HG02623 (cell line): Measurements from ENCODE around the gene DPEP3.

ENCODE experiments used
- ATAC-seq: cut with Tn5 transposase; IDR thresholded peaks from one replicate; pipeline ENCODE4 v1.9.1; 2021; ENCODE audit warnings: moderate library complexity; ENCODE audit not compliant: unreplicated experiment

DPEP3 gene

DNA sequence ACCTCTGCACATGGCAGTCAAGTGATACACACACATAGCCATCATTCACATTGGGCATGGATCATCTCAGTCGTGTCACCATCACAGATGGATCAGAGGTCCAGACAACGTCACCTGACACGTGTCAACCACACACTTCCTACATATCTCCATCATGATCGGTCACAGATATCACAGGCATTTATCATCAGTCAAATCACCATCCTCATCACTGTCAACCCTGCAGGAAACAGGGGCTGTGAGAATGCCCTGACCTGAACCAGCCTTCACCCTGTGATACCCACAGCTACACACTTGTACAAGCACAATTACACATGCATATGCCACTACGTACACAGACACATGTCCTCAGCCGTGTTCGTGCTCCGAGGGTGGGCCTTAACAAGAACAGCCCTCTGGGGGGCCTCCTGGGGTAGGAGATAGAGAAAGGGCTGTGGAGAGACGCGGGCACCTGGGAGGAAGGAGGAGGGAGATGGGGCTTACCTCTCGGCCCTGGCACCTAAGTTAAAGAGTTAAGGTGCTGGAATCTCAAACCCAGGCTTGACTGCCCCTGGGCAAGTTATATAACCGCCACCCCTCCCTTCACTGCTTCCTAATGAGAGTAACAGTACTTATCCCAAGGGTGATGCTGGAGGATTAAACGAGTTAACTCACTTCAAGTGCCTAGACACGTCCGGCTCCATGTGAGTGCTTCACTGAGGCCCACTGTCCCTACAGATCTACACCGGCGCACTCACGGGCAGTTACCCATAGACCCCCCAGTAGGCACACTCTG lies 12.9 kb downstream of the DPEP3 start:
- no peak for ATAC-seq

DNA sequence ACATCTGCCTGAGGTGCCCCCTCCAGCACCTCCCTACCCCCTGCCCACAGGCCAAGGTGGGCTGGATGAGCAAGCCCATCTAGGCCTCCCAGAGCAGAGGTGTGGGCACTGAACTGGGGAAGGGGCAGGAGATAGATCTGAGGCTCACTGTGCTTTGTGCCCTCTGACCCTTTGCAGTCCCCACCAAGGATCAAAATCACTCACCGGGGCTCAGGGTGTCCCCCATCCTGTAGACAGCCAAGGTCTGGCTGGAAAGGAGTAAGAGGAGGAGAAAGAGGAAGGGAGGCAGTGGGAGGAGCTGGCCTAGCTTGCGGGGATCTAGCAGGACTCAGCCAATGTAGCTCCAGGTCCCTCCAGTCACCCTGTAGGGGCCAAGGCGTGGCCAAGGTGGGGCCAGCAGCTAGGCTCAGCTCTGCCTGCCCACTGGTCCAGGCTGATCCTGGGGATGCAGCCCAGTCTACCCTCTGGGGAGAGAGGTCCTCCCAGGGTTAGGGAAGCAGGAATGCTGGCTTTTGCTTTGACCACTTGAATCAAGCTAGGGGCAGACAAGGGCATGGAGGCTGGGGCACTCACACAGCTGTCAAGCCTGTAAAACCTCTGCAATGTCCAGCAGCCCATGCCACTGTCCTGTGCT lies 13.6 kb downstream of the DPEP3 start:
- no peak for ATAC-seq

DNA sequence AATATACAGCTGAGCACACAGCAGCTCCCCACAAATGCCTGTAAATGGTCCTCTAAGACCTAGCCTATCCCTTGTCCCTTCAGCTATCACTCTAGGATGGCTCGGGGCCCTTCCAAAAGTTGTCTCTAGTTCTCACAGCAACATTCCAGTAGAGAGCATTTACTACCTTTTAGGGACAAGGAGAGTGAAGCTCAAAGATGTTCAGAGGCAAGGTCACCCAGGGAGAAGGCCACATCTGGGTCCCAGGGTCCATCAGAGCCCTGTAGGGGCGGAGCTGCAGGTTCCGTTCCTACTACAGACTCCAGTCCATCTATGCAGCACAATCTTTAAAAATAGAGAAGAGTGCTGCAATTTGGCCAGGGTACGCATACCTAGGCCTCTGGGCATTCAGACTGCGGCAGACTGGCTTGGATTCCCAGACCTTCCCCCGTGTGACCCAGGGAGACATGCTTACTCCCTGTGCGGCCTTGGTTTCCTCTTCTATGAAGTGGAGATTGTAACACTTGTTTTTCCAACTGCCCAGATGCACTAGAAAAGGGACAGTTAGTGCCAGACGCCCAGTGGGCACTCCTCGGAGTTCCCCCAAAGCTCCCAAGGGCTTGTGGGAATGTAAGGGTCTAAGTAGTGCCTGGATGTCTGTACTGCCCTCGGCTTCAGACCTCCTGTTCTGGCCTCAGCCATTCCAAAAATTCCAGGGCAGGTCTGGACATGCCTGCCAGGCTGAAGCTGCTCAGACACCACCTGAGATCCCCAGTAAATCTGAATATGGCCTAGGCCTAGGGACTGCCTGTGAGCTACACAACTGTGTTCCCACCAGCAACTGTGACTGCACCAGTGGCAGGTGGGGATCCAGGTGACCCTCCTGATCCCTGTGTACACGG lies 14.4 kb downstream of the DPEP3 start:
- no peak for ATAC-seq

DNA sequence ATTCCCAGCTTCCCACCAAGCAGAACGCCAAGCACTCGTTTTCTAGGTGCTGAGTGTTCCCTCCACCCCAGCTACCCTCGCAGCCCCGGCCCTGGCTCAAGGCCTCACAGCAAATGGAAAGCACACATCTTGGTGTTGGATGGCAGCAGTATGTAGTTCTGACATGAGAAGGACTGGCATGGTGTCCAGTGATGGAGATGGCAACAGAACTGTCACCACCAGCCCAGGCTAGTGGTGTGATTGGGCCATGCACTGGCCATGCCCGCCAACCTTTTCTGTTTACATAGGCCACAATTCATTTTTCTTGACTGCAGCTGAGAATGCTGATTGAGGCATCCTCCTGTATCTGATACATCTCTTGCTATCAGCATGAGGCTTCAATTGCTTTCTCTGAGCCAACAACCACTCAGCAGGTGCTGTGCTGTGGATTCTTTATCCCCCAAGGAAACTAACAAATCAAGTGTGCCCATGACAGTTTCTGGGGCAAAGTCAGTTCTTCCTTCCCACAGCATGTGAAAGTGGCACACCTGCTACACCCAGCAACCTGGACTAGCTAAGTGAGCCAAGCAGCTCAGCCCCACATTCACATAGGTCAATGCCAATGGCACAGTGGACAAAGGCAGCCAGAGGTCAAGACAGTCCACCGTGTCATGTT lies 15.7 kb downstream of the DPEP3 start:
- ATAC-seq, result no peak

DNA sequence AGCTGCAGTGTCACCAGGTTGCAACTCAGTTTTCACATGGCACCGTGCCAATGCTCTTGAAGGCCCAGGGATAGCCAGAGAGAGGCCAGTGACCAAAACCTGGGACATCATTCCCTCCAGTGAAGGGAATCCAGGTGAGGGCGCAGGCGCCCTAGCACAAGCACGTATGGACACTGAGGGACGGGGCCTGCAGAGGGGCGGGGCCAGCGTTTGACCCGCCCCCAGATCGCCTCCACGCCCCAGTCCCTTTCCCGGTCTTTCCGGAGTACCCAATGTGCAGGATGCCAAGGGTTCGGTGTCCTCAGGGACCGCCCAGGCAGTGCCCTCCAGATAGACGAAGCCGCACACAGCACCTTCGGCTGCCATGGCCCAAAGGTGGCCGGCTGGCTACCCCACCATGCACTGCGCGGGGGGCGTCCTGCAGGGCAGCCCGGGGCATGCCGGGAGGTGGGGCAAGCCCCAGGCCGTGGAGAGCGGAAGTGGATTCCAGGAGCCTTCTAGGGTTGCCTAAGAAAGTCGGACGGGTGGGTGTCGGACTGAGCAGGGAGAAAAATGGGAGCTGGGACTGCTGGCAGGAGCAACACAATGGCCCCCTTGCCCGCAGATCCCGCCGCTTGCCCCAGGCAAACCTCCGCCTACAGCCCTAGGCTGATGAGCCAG lies 16.5 kb downstream of the DPEP3 start:
- no peak for ATAC-seq

DNA sequence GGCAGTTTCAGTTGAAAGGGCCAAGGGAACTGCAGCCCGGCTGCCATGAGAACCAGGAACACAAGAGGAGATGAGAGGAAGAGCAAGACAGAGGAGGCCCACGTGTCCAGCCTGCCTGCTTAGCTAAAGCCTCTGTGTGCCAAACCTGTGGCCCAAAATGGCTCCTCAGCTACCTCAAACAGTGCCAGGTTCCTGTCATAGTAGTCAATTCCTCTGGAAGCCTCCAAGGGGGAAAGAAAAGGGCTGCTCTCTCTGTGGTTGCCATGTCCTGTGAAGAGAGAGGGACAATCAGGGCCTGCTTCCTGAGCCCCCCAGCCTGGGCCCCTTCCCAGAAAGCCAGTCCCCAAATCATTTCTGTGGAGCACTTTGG lies 17.0 kb downstream of the DPEP3 start:
- ATAC-seq, result no peak

DNA sequence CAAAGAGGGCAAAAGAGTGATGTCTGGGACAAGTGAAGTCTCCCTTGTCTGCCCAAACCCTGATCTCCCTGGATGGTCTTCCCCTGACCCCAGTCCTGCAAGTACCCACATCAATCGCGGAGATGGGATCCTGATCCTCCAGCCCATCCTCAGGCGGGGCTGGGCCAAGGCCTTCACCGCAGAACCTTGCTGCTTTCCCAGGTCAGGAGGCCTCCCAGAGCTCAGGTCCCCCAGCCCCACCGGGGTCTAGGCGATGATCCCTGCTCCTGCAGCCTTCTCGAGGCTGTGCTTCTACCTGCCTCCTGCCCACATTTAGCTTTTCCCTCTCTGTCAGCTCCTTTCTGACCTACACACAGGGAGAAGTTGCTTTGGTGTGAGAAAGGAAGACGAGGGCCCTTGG lies 18.2 kb downstream of the DPEP3 start:
- no peak for ATAC-seq

DNA sequence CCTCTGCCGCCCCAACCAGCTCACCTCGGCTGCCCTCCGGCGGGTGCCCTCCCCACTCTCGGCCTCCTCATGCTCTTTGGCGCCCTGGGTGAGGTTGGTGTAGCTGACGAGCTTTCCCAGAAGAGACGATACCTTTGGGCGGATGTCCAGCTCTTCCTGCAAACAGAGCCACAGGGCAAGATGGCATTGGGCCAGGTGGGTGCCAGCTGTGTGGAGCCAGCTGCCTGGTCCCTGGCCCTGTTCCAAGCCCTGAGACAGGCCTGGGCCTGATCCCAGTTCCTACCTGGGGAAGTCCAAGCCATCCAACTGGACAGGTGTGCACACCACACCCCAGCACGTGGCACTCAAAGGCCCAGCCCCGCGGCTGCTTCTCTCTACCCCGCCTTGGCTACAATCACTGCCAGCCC lies 18.7 kb downstream of the DPEP3 start:
- no peak for ATAC-seq

DNA sequence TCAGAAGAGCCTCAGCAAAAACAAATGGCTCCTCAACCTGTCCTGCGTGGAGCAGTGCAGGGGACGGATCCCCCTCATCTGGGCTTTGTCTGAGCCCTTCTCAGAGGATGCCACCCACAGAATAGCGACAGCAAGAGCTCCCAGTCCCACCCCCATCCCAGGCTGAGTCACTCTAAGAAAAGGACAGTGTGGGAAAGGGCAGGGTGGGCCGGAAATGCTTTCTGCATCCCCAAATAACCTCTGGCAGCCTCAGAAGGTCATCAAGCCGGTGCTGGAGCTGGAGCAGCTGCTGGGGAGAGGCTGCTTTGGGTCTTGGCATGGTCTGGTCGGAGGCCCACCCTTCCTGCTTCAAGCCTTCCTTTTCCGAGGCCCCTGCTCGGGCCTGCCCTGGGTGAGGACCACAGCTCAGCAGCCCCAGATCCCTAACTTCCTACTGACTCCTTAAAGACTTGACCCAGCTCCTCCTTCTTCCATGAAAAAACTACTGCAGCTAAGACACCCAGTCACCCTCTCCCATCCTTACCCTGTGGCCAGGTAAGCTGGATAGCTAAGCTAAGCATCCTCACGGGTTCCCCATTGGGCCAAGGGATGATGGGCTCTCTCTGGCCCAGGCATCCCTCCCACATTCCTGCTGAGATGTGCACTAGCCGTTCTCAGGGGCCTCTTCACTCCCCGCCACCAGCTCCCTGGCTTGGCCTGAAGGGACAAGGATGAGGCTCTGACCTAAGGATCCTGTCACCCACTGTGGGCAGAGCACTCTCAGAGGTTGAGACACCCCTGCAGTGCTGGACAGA lies 20.6 kb downstream of the DPEP3 start:
- no peak for ATAC-seq

DNA sequence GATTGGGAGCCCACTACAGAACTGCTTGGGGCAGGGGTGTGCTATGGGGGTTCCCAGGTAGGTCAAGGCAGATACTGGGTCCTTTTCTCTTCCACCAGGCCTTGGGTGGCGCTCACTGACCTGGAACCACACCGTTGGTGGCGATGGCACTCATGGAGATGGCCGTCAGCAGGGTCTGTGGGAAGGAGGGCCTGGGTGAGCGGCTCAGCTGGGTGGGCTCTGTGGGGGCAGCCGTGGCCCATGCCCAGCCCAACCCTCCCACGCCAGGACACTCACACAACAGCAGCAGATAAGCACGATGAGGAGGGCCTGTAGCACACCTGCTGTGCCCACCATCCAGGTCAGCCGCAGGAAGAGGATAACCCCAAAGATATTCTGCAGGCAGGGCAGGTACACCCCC lies 22.7 kb downstream of the DPEP3 start:
- no peak for ATAC-seq

DNA sequence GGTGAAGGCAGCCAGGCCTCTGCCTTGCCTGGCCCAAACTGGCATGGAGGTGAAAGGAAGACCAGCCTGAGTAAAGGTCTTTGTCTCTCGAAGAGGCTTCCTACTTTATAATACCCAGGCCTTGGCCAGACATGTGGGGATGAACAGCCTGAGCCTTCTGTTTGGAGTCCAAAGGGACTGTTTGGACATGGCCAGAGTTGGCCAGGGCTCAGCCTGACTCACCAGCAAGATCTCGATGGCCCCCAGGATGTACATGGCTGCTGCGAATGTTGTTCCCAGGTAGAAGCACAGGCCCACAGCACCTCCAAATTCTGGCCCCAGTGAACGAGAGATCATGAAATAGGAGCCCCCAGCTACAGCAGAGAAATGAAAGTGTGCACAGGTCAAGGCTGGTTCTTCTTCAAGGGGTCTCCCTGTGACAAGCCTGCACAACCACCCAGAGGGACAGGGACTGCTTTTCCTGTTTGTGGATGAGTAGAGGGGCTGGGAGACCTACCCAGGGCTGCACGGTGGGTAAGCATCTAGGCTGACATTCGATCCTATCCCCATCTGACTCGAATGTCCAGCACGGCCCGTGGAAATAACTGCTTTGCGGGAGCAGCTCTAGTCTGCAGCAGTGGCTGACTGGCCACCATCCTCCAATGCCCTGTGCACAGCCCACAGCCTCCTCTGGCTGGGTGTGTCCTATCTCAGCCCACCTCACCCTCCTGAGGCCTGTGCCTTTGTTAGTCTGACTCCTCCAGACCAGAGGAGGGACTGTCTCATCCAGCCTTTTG lies 25.7 kb downstream of the DPEP3 start:
- ATAC-seq, result no peak

DNA sequence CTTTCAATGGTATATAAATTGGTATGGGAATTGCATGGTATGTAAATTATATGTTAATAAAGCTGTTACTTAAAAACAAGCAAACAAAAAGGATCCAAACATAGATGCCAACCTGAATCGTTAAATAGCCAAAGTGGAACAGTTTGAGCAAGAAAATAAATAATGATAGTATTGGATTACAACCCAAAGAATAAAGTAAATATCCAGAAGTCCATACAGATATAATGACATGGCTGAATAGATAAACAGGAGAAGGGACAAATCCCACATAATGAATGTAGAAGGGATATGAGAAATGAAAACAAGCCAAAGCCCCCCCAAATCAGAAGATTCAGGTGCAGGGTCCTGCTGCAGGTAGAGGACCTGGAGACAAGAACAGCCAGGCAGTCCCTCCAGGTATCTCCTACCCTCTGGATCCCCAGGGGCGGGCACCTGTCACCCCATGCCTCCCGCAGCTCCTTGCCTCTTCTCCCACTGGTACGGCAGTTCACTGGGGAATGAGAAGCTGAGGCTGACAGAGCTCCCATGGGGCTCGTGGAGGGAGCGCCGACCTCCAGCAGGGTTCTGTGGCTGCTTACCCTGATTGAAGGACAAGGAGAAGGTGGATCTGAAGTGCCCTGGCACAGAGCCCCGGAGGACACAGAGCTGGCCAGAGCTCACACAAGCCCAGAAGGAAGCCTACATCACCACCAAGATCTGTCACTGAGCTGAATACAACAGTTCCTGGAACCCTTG lies 26.5 kb downstream of the DPEP3 start:
- ATAC-seq, result no peak

DNA sequence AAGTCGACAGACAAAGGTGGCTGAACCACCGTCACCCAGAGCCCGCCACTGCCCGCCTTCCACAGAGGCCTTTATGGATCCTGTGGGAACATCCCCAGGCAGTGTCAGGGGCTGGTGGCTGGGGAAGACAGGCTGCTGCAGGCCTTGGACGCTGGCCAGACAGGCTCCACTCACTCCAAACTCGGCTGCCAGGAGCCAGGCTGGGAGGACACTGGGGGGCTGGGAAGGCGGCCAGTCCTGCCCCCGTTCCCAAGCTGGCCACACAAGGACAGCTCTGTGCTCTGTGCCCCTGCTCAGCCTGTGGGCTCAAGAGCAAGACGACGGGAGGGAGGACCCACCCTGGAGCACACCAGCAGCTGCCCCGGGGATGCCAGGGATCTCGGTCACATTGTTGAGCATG lies 28.8 kb downstream of the DPEP3 start:
- ATAC-seq, result no peak

DNA sequence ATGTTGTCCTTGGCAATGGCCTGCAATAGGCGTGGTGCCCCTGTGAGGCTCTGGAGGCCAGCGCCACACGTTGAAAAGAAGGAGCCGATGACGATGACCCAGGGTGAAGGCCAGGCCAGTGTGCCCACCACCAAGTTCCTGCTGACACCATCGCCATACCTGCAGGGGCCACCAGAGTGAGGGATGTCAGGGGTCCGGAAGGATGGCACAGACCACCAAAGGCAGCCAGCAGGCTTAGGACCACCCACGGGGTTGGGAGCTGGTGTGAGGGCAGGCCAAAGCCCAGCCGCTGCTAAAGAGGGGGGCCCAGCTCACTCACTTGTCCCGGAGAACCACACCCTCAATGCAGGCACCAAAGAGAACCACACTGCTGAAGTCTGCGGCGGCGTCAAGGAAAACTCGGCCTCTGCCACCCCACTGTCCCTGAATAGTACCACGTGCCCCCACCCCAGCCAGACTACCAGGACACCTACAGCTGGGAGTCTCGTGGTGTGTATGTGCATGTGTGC lies 29.9 kb downstream of the DPEP3 start:
- no peak for ATAC-seq

DNA sequence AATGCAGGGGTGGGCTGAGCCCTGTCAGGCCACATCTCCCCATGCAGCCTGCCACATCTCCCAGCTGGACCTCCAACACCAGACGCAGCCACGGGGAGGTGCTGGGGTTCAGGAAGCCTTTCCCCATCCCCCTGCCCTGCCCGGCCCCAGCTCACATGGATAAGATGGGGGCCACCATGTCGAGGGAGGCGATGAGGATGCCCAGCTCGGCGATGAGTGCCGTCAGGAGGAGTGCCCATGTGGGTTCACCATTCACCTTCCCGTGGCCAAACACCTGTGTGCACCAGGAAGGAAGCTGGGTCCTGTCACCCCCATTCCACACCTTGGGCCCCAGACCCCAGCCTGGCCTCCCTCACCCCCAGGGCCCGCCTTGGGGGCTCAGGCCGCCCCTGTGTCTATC lies 30.7 kb downstream of the DPEP3 start:
- ATAC-seq, result no peak

DNA sequence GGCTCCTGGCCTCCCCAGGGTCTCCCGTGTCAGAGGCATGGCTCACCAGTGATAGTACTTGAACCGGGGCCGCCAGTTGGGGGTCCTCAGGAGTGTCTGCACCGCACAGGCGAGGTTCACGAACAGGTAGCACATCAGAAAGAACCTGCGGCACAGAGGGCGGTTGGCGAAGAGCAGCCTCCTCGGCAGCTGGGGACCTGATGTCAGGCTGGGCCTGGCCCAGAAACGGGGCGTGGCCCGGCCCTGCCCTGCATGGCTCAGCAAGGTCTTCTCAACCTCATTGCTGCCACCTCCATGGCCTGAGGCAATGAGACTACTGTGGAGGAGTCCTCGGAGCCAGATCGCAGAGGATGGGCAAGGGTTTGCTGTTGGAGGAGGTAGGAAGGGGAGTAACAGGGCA lies 32.3 kb downstream of the DPEP3 start:
- ATAC-seq, result no peak

DNA sequence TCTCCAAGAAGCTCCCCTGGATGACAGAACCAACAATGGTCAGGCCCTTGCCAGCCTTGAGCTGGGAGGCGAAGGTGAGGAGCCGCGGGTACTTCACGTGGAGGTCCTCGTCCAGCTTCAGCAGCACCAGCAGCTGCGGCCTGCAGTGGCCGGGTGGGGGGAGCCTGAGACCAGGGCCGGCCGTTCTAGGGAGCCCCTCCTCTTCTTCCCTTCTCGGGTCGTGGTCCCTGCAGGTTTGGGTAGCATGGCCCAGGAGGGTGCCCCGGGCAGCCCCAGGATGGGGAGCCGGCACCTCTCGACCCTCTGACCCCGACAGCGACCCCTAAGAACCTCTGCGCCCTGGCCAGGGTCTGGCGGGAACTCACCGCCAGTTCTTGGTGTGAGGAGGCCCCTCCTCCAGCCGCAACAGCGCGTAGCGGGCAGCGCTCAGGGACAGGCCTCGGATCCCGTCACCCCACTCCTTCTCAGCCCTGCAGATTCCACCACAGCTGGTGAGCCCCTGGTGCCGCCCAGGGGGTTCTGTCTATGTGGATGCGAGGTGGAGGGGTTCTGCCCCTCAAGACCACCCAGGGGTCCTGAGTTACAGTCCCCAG lies 33.2 kb downstream of the DPEP3 start:
- ATAC-seq, result no peak

DNA sequence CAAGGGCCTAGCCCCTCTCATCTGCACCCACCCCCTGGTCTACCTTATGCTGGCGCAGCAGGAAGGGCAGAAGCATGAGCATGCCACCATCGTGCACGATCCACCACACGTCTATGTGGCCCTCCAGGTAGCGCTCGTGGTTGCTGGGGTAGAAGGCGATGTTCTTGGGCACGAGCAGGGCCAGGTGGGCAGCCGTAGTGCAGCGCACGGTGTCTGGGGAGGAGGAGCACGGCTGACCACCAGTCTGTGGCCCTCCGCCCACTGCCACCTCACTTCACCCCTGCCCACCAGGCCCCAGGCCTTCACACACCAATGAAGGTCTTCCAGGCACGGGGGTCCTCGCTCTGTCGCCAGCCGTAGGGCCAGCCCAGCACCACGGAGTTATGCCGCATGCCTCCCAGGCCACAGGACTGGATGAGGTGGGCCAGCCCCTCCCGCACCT lies 34.1 kb downstream of the DPEP3 start:
- ATAC-seq, result no peak
